K562 (cell line): ENCODE data around the gene COG4. TPM values are rescaled to one million over a fixed set of nuclear protein-coding genes. Genes with fewer than 3 reads are reported as not detected.

Source experiments
- BDP1 ChIP-seq: IDR thresholded peaks from 3 replicates; pipeline ENCODE4 v1.6.1; 2011; ENCODE audit not compliant: insufficient read length, insufficient read depth
- CEBPG ChIP-seq, 3 experiments: fragments of 200-800 bp in 1 of 3; sonication (Bioruptor generic) in 1 of 3; sonication (generic) in 1 of 3; formaldehyde crosslinking in 1 of 3; IDR thresholded peaks in 2 of 3; conservative IDR thresholded peaks in 1 of 3; 2 replicates each; pipeline versions ENCODE4 v1.6.1 to v1.8.0; 2016 to 2022; ENCODE audit warnings: missing compliant biosample characterization in 2 of 3, missing genetic modification characterization in 2 of 3, mild to moderate bottlenecking in 1 of 3, missing genetic modification reagents in 1 of 3
- GABPB1 ChIP-seq: sonication (generic); formaldehyde crosslinking; IDR thresholded peaks from 2 replicates; pipeline ENCODE4 v1.8.0; 2022; ENCODE audit warnings: mild to moderate bottlenecking, missing genetic modification reagents
- GABPB2 ChIP-seq: fragments of 250-450 bp; sonication (Bioruptor Pico); conservative IDR thresholded peaks from 2 replicates; pipeline ENCODE4 v1.5.1; 2021; ENCODE audit warnings: mild to moderate bottlenecking
- ILF3 ChIP-seq: fragments of 450-650 bp; IDR thresholded peaks from 2 replicates; pipeline ENCODE4 v1.6.1; 2018; ENCODE audit warnings: antibody characterized with exemption, mild to moderate bottlenecking, moderate library complexity, borderline replicate concordance
- KLF16 ChIP-seq: IDR thresholded peaks from 2 replicates; pipeline ENCODE4 v1.6.1; 2016; ENCODE audit warnings: antibody characterized with exemption
- MYBL2 ChIP-seq, 2 experiments: fragments of 450-650 bp in 1 of 2; sonication (generic) in 1 of 2; formaldehyde crosslinking in 1 of 2; IDR thresholded peaks; 2 replicates each; pipeline versions ENCODE4 v1.6.1 to v1.8.1; 2017 to 2022; ENCODE audit warnings: borderline replicate concordance in 1 of 2, inconsistent platforms in 1 of 2, low read depth in 1 of 2, mild to moderate bottlenecking in 1 of 2, missing genetic modification reagents in 1 of 2, moderate library complexity in 1 of 2
- PPARD ChIP-seq: fragments of 250-450 bp; sonication (Bioruptor Pico); IDR thresholded peaks from 2 replicates; pipeline ENCODE4 v1.8.0; 2022; ENCODE audit warnings: inconsistent platforms, mild to moderate bottlenecking, moderate library complexity
- SMARCC2 ChIP-seq: fragments of 450-650 bp; IDR thresholded peaks from 2 replicates; pipeline ENCODE4 v1.6.1; 2017; ENCODE audit warnings: antibody characterized with exemption, moderate library complexity, mild to moderate bottlenecking, low read depth
- ZNF140 ChIP-seq: fragments of 250-450 bp; sonication (Bioruptor Pico); IDR thresholded peaks from 2 replicates; pipeline ENCODE4 v1.8.0; 2021; ENCODE audit warnings: moderate library complexity, mild to moderate bottlenecking, inconsistent platforms
- ZSCAN29 ChIP-seq: fragments of 450-650 bp; IDR thresholded peaks from 2 replicates; pipeline ENCODE4 v1.6.1; 2017
- polyA plus RNA-seq, 8 experiments: library from polyadenylated mRNA; depleted of rRNA in 4 of 8; stranded (reverse) in 5 of 8; unstranded in 3 of 8; fragments of >200 nt; fragmentation: Nextera tagmentation in 2 of 8; fragmentation: Illumina TruSeq in 1 of 8; extraction: Ambion mirVana in 2 of 8; extraction: Trizol in 1 of 8; gene quantifications; 2 replicates each; pipeline versions ENCODE4 v1.2.1 to v1.2.3, GENCODE V29; 2011 to 2014; ENCODE audit warnings: inconsistent platforms in 1 of 8, missing spikeins in 1 of 8
- total RNA-seq, 7 experiments: library from RNA; depleted of rRNA in 6 of 7; stranded (reverse); fragments of >200 nt in 6 of 7; fragmentation: Illumina TruSeq in 2 of 7; extraction: Trizol in 2 of 7; gene quantifications; 2 replicates each; pipeline versions ENCODE4 v1.2.1 to v1.2.3, GENCODE V29; 2011 to 2021; ENCODE audit warnings: low replicate concordance in 1 of 7
- TF ChIP-seq, protein P1 (sequence below): fragments of 450-650 bp; IDR thresholded peaks from 2 replicates; pipeline ENCODE4 v1.6.1; 2016; ENCODE audit warnings: borderline replicate concordance
- TF ChIP-seq, protein P2 (sequence below): fragments of 450-650 bp; IDR thresholded peaks from 2 replicates; pipeline ENCODE4 v1.7.0; 2016; ENCODE audit warnings: borderline replicate concordance
- TF ChIP-seq, protein P3 (sequence below), 2 experiments: fragments of 450-650 bp in 1 of 2; sonication (generic) in 1 of 2; formaldehyde crosslinking in 1 of 2; IDR thresholded peaks in 1 of 2; conservative IDR thresholded peaks in 1 of 2; 2 replicates each; pipeline versions ENCODE4 v1.6.1 to v1.8.1; 2016 to 2023; ENCODE audit warnings: mild to moderate bottlenecking in 2 of 2, moderate library complexity in 2 of 2, inconsistent platforms in 1 of 2, missing genetic modification reagents in 1 of 2
- TF ChIP-seq, protein P4 (sequence below), 2 experiments: fragments of 450-650 bp in 1 of 2; sonication (generic) in 1 of 2; formaldehyde crosslinking; conservative IDR thresholded peaks; 2 replicates each; pipeline versions ENCODE4 v1.4.0 to v1.8.1; 2020 to 2022; ENCODE audit warnings: mild to moderate bottlenecking in 1 of 2, missing genetic modification reagents in 1 of 2
- TF ChIP-seq, protein P5 (sequence below): fragments of 200-800 bp; sonication (Bioruptor generic); IDR thresholded peaks from 2 replicates; pipeline ENCODE4 v1.6.1; 2017; ENCODE audit warnings: missing genetic modification characterization, missing compliant biosample characterization
- TF ChIP-seq, protein P6 (sequence below): fragments of 250-450 bp; sonication (Bioruptor Pico); IDR thresholded peaks from 2 replicates; pipeline ENCODE4 v1.4.0; 2020; ENCODE audit warnings: mild to moderate bottlenecking, moderate library complexity

COG4 gene
- total and polyA plus RNA-seq, 9 of the 15 experiments (the other 6 are each of a cell fraction or from before 2014, with no cell fraction given) = 13.7 to 73.9 (median 44.2) TPM

DNA sequence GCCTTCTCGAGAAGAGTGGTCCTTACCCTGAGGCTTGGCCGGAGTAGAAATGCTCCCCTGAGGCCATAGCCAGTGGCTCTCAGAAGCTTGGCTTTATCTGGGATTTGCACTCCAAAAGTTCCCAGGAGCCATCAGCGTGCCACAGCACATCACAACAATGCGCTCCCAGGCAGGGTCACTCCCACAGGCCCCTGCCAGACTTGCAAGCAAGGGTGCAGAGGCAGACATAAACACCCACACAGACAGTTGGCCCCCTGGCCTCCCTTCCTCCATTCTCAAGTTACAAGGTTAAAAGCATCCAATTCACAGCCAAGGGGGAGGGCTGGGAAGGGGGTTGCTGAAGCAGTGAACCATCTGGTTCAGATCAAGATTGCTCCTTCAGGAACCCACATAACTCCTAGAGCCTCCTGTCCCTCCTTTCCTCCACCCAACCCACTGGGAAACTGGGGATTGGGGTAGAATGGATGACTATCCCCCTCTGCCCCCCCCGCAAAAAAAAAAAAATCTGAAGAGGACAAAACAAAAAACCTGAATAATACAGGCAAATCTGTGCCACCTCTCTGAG, 86.3 kb downstream of the COG4 start (continued):
- TF ChIP-seq, protein P1, sequence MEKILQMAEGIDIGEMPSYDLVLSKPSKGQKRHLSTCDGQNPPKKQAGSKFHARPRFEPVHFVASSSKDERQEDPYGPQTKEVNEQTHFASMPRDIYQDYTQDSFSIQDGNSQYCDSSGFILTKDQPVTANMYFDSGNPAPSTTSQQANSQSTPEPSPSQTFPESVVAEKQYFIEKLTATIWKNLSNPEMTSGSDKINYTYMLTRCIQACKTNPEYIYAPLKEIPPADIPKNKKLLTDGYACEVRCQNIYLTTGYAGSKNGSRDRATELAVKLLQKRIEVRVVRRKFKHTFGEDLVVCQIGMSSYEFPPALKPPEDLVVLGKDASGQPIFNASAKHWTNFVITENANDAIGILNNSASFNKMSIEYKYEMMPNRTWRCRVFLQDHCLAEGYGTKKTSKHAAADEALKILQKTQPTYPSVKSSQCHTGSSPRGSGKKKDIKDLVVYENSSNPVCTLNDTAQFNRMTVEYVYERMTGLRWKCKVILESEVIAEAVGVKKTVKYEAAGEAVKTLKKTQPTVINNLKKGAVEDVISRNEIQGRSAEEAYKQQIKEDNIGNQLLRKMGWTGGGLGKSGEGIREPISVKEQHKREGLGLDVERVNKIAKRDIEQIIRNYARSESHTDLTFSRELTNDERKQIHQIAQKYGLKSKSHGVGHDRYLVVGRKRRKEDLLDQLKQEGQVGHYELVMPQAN = no peak
- TF ChIP-seq, protein P2, sequence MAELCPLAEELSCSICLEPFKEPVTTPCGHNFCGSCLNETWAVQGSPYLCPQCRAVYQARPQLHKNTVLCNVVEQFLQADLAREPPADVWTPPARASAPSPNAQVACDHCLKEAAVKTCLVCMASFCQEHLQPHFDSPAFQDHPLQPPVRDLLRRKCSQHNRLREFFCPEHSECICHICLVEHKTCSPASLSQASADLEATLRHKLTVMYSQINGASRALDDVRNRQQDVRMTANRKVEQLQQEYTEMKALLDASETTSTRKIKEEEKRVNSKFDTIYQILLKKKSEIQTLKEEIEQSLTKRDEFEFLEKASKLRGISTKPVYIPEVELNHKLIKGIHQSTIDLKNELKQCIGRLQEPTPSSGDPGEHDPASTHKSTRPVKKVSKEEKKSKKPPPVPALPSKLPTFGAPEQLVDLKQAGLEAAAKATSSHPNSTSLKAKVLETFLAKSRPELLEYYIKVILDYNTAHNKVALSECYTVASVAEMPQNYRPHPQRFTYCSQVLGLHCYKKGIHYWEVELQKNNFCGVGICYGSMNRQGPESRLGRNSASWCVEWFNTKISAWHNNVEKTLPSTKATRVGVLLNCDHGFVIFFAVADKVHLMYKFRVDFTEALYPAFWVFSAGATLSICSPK = no peak
- no peak for TF ChIP-seq CEBPG (CRISPR knock-in tag; IDR thresholded peaks at IDR 0.05)
- no peak for TF ChIP-seq CEBPG (tag; conservative IDR thresholded peaks at IDR 0.05 in 1 of 2, IDR thresholded peaks at IDR 0.05 in 1 of 2)
- no peak for TF ChIP-seq BDP1
- no peak for TF ChIP-seq SMARCC2
- TF ChIP-seq ZNF140 (CRISPR knock-in tag) = no peak
- TF ChIP-seq, protein P3, sequence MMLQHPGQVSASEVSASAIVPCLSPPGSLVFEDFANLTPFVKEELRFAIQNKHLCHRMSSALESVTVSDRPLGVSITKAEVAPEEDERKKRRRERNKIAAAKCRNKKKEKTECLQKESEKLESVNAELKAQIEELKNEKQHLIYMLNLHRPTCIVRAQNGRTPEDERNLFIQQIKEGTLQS (IDR thresholded peaks at IDR 0.05) = no peak
- TF ChIP-seq, protein P3 (CRISPR knock-in tag; conservative IDR thresholded peaks at IDR 0.05) = 0 out of 2 replicates have a peak, but pooled peaks have one; percentile 28
- no peak for TF ChIP-seq GABPB2
- no peak for TF ChIP-seq PPARD (CRISPR knock-in tag)
- TF ChIP-seq, protein P4, sequence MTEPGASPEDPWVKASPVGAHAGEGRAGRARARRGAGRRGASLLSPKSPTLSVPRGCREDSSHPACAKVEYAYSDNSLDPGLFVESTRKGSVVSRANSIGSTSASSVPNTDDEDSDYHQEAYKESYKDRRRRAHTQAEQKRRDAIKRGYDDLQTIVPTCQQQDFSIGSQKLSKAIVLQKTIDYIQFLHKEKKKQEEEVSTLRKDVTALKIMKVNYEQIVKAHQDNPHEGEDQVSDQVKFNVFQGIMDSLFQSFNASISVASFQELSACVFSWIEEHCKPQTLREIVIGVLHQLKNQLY (CRISPR knock-in tag; conservative IDR thresholded peaks at IDR 0.05) = no peak
- peak; percentile 76 for TF ChIP-seq KLF16
- TF ChIP-seq, protein P5, sequence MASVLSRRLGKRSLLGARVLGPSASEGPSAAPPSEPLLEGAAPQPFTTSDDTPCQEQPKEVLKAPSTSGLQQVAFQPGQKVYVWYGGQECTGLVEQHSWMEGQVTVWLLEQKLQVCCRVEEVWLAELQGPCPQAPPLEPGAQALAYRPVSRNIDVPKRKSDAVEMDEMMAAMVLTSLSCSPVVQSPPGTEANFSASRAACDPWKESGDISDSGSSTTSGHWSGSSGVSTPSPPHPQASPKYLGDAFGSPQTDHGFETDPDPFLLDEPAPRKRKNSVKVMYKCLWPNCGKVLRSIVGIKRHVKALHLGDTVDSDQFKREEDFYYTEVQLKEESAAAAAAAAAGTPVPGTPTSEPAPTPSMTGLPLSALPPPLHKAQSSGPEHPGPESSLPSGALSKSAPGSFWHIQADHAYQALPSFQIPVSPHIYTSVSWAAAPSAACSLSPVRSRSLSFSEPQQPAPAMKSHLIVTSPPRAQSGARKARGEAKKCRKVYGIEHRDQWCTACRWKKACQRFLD (CRISPR knock-in tag) = 0 out of 2 replicates have a peak, but pooled peaks have one; percentile 26
- no peak for TF ChIP-seq ZSCAN29
- TF ChIP-seq, protein P6, sequence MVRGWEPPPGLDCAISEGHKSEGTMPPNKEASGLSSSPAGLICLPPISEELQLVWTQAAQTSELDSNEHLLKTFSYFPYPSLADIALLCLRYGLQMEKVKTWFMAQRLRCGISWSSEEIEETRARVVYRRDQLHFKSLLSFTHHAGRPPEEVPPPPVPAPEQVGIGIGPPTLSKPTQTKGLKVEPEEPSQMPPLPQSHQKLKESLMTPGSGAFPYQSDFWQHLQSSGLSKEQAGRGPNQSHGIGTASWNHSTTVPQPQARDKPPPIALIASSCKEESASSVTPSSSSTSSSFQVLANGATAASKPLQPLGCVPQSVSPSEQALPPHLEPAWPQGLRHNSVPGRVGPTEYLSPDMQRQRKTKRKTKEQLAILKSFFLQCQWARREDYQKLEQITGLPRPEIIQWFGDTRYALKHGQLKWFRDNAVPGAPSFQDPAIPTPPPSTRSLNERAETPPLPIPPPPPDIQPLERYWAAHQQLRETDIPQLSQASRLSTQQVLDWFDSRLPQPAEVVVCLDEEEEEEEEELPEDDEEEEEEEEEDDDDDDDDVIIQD (CRISPR knock-in tag) = no peak
- no peak for TF ChIP-seq ILF3
- TF ChIP-seq GABPB1 (CRISPR knock-in tag) = no peak
- TF ChIP-seq MYBL2 (IDR thresholded peaks at IDR 0.05; ENCODE audit: low read depth) = no peak
- TF ChIP-seq MYBL2 (CRISPR knock-in tag; IDR thresholded peaks at IDR 0.05; ENCODE audit: borderline replicate concordance) = no peak
